COR-L47 (cell line): ENCODE measurements around the gene CHCHD6.
A peak's percentile ranks its signal among the peaks of the same experiment; 100 is the strongest.

Experiments
- DNase-seq: peaks from one replicate; lab custom pipeline; 2025; lab: John Stamatoyannopoulos, UW

The CHCHD6 gene

DNA sequence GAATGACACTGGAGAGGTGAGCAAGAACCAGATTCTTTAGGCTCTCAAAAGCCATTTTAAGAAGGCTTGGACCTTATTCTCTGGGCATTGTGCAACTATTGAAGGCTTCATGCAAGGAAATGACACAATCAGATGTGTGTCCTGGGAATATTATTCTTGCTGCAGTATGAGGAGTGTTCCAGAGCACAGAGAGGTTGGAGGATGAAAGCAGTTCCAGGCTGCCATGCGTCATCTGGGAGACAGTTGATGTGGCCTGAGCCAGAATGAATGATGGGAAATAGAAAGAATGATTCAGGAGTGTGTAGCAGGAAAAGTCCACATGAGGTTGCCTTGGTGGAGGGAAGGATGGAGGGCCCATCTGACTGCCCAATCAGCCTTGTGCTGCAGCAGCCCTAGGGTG lies 123.1 kb downstream of the CHCHD6 start:
- no peak for DNase-seq

DNA sequence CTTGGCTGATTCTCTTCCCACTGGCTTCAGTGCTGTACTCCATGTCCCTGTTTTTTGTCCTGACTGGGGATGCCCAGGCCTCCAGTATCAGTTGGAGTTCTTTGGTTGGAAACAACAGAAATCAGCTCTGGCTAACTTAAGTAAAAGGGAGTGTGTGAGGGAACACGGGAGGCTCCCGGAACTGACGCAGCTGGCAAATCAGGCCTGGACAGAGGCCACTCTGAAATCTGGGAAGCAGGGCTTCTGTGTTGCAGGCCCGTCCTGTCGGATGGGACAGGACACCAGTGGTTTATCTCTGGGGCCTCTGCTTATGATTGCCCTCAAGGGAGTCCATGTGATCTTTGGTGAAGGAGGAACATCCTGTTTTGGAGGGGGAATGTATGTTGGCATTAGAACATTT lies 124.3 kb downstream of the CHCHD6 start:
- no peak for DNase-seq

DNA sequence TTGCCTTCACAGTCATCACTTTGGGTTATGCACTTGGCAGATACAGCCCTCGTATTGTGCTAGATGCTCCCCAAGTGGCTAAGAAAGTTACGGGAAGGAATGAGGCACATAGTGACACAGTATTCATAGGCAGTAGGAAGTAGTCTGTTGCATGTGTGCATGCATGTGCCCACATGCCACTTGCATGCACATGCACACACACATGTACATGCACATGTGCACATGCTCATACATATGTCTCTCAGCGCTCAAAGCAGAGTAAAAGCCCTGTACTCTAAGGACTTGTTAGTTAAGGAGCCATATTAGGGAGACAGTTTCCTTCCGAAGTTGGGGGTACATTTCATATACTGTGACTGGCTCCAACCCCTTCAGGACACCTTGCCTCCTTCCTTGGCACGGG lies 128.9 kb downstream of the CHCHD6 start:
- DNase-seq = no peak

DNA sequence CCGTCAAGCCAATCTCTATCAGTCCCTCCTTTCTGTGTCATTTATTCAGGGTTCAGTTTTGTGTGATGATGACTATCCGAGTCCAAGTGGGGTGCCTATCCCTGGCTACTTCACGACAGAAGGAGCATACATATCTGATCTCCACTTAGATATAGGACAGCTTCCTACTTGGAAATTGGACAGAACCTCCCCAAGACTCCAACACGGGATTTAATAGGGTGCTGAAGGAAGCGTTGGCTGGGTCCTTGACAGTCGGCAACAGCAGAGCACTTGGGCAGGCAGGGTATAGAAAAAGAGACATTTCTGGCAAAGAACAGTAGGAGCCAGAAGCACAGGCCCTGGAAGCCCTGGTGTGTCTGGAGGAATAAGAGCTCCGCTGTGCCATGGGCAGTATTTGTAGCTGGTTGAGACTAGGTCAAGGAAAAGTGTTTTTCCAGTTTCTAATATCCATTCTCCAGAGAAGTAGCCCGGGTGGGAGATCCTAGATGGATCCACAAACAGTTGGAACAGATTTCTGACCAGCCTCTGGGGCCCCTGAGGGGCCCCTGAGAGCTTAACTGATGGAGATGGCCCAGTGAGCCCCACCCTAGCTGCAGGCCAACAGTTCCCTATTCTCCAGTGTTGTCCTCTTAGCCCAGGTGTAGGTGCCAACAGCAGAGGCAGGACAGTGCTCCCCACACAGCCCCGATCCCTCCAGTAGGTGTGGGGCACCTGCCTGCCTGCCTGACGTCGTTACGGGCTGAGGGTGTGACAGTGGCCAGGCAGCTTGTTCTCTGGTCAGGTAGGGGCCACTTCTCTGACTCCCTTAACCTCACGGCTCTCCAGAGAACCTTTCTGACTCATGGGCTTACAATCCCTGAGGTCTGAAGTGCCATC lies 130.8 kb downstream of the CHCHD6 start:
- no peak for DNase-seq

DNA sequence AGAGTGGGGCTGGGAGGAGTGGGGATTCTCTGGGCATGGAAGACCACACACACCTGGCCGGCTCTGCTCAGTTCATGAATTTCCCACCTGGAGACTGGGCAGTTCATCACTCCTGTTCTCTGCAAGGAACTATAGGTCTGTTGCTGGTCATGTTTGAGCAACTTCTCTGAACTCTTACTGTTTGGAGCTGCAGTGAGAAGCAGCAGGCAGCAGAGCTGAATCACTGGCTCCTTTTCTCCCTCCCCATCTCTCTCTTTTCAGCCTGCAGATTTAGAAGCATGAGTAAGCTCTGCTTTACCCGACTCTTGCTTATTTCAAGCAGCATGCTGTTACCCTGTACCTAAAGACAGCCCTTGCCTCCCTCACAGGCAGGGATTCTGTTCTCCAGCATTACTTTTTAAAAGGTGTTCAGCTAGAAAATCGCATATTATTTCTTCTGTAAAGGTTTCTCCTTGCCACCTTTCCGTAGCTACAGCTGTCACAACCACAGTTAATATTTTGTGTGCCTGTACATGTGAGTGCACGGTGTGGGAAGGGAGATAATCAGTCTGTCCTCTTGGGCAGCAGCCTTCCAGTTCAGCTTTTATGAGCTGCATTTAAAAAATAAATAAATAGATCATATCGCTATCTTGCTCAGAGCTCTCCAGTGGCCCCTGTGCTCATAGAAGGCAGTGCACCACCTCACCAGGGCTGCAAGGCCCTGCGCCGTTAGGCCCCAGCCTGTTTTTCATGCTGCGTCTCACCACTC lies 131.6 kb downstream of the CHCHD6 start:
- no peak for DNase-seq

DNA sequence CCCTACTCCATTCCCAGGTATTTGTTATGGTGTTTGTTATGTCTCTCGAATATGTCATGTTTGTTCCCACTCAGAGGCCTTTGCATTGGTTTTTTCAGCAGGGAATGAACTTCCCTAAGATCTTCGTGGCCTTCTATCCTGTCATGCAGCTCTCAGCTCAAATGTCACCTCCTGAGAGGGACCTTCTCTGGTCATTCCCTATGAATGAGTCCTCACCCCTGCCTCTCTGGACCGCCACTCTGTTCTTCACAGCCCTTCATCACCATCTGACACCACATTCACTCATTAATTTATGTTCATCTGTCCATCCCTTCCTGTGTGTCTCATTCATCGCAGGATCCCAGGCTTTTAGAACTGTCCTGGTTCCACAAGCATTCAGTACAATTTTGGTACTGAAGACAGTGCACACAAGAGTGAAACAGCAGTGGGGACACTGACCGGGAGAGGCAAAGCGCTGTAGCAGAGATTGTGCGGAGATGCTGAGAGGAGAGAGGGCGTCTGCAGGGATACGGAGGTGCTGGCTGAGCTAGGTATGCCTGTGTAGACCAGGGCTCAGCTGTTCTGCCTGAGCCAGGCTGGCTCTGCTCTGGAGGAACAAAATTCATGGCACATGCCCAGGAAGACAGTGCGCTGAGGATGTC lies 132.3 kb downstream of the CHCHD6 start:
- DNase-seq = no peak

DNA sequence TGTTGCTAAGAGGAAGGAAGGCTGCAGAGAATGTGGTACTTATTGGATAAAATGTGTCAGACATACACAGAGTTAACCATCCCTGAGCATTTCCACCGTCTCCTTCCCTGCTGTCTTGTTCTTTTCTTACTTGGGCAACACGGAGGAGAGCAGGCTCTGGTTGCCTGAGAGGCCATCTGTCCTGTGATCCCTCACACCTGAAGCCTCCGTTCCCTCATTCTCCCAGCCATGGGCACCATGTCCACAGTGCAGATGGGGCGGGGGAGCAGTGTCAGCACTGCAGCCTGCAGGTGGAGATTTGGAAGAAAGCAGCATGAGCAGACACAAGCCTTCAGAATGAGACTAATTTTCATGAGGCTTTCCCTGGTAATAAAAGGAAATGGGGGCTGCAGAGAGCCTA lies 133.7 kb downstream of the CHCHD6 start:
- no peak for DNase-seq

DNA sequence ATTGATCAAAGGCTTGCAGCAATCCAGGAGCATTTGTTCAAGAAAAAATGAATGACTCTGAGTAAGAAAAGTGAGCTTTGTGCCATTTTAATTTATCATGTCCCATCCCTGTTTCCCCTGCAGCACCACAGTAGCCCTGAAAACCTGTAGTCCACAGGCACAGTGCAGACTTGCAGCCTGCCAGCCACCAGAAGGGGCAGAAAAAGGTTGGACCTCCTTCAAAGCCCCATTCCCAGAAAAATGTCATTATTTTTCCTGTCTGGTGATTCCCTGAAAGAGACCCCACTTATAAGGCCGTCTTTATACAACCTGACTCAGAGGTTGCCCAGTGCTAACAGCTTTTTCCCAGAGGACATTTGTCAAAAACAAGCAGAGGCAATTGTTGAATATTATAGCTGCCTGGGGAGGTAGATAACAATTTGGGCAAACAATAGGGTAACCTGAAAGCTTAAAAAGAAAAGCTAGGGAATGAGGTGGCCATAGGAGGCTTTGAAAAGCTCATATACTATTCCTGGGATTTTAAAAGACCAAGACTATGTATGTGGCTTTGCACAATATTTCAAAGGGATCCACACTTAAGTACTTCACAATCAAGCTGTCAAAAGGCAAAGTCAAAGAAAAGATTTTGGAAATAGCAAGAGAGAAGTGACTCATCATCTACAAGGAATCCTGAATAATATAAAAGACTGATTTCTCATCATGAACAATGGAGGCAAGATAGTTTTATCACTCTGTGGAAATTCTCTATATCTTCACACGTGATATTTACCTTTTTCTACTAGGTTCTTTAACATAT lies 142.1 kb downstream of the CHCHD6 start:
- DNase-seq = peak; percentile 15

DNA sequence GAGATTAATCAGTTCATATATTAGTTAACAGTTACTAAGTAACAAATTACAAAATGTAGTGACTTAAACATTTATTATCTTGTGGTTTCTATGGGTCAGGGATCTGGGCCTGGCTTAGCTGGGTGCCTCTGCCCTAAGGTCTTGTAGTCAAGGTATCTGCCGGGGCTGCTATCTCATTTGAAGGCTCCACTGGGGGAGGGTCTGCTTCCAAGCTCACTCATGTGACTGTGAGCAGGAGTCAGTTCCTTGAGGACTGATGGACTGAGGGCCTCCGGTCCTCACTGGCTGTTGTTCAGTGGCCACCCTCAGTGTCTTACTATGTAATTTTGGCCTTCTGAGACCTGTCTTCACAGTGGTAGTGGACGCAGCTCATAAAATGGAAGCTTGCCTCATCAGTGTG lies 143.0 kb downstream of the CHCHD6 start:
- DNase-seq = no peak

DNA sequence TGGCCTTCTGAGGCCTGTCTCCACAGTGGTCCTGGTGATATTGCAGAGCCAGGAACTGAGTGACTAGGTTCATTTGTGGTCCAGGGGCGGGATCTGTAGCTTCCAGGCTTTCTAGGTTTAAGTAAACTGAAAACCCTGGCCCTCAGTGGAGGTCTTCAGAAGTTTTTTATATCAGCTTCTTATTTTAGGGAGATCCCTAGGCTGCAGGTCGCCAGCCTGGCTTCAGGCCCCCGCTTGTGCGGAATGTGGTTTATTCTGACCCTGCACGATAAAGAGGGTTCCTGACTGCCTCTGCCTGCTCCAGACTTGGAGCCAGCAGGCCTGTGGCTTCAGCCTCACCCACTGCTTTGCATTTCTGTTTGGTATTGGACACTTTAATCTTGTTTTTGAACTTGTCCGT lies 145.0 kb downstream of the CHCHD6 start:
- DNase-seq = no peak

DNA sequence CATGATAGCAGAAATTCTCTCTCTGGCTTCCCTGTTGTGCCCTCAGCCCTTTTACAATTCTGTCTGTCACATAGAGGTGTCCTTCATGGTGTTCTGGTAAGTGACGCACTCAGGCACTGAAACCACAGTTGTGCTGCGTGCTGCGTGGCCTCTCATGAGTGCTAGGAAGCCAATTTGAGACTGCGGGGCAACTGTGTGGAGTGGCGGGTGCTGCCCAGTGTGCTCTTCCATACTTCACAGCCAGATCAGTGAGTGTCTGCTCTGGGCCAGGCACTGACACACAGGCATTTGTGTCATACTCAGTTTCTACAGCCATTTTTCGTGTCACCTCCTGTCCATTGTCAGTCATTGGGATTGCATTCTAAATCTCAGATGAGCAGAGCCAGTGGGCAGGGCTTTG lies 145.7 kb downstream of the CHCHD6 start:
- DNase-seq = no peak

DNA sequence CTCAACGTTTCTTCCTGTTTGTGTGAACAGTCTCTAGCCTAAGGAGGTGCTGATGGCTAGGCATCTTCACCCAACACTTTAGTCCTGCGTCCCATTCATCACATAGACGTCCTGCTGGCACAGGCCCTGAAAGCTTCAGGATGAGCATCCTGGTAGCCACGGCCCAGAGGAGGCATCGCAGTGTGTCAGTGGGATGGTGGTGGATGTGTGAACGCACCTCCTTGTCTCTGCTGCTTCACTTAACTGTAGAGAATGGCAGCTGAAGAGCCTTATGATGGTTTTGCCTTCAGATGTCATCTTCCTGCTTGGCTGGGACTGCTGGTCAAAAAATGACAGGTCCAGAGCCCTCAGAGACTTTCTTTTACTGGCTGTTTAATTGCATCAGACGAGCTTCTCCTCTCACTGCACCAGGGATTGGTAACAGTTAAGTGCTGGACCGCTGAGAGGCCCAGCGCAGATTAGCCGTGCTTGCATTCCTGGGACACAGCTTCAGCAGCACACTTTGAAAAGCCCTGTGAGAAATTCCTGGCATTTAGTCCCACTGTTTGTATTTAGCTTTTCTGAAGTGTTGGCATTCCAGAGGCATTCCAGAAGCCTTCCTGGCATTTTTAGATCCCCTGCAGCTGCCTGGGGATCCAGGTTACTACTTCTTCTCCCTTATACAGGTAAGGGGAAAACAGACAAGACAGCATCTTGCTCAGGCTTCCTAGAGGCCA lies 146.5 kb downstream of the CHCHD6 start:
- no peak for DNase-seq

DNA sequence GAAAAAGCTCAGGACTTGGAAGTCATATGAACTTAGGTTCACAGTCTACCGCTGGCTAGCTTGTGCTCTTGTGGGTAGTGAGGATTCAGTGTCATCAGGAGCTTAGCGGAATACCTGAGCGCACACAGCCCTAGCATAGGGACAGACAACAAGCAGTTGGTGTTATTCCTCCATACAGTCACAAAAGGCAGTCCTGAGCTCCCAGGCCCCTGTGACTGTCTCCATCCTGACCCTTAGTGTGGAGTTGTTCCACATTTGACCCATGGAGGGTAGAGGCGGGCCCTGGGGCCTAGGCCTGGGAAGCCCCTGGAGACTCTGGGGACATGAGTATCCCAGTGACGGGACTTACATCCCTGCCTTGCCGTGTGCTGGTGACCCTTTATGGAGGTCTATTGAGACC lies 147.3 kb downstream of the CHCHD6 start:
- DNase-seq = no peak

DNA sequence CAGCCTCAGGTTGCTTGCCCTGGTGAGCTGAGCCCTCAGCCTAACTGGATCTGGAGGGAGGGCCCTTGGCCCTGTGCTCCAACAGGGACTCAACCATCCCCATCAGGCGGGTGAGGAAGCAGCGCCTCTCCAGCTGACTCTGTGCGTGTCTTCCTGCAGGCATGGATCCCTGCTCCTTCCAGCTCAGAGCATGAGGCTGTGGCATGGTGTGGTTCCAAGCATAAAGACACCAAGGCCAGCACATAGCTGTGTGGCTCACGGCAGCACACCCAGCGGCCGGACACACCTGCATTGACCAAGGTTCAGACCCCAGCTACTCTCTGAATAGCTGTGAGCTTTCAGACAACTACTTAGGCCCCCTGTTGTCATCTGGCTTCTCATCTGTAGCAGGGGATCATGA lies 147.9 kb downstream of the CHCHD6 start:
- DNase-seq = no peak

DNA sequence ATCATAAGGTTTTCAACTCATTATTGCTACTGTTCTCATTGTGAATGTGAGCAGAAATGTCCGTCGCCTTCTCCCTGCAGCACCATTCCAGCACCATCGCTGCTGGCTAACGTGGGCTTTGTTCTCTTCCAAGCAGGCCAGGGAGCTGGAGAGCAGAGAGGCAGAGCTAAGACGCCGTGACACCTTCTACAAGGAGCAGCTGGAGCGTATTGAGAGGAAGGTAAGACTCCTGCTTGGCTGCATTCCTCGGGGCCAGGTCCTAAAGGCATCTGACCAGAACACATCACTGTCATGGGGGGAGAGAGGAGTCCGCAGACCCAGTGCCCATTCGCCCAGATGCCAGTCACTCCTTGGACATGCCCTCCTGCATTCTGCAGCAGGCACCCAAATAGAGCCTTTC lies 148.5 kb downstream of the CHCHD6 start:
- no peak for DNase-seq

DNA sequence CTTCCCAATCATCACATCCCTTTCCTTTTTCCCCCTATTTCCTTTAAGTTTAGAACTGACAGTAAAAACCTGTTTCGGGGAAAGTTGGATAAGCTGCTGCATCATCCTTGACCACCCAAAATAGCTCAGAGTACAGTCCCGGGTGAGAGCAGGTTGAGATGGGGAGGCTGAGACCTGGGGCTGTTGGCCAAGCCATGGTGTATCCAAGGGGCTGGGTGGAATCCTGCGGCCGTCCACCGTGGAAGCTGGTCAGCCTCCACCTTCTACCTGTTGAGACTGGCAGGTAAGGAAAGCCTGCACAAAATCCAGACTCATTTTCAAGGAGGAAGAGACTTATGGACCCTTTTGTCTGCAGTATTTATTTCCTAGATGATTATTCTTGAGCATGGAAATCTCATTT lies 150.6 kb downstream of the CHCHD6 start:
- no peak for DNase-seq

DNA sequence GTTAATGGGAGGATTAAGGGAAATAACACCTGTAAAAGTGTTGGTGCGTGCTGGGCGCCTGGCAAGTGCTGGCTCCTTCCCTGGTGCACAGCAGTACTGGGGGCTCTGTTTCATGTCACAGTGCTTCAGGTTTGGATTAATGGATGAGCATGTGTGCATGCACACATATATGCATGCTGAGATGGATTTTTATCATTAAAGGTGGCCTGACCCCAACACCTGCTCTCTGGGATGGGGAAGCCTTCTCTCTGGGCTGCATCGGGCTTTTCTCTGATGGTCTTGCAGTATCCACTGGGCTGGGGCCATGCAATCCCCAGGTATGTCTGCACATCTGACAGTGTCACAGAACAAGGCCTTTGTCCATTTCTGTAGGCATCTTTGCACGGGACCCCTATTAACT lies 151.3 kb downstream of the CHCHD6 start:
- DNase-seq = no peak

DNA sequence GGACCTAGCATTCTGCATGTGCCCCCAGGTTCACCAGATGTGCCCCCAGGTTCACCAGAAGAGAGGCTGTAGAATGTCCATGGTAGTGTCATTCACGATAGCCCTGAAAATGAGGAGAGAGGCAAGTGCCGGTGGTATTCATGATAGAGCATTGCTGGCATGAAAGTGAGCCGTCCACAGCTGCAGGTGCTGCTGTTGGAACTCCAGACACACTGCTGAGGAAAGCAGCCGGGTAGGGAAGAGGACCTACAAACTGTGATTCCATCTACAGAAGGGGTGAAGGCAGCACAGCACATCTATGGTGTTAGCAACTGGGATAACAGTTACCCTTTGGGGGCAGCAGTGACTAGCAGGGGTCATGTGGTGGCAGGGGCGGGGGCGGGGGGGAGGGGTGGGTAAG lies 153.9 kb downstream of the CHCHD6 start:
- no peak for DNase-seq

DNA sequence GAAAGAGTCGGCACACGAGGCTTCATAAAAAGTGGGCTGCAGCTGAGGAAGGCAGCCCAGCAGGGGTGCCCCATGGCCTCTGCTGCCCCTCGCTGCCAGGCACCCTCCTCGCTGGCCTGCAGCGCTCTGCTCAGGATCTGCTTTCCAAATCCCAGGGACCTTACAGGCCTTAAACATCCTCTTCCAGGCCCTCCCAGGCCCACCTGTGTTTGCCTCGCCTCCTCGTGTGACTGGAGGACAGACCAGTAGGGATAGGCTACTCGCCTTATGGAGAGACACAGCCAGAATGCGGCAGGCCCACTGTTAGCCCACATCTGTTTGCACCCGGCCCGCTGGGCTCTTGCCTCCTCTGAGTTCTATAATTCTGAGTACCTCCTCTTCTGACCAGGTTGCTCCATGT lies 154.4 kb downstream of the CHCHD6 start:
- DNase-seq = no peak

DNA sequence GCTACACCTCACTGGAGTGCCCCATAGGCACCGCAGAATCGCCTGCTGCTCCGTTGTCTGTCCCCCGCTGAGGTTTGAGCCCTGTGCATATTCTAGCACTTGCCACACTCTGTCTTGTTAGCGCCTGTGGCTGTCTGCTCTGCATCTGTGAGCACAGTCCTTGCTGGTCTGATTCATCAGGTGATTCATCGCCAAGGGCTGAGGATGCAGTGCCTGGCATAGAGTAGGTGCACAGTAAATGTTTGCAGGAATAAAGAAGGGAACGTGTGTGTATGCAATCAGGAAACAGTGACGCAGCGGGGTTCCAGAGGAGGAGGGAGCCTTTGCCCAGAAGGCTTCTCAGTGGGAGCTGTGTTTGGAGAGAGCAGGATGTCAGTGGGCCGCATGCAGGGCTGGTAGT lies 154.8 kb downstream of the CHCHD6 start:
- DNase-seq = peak; percentile 98

DNA sequence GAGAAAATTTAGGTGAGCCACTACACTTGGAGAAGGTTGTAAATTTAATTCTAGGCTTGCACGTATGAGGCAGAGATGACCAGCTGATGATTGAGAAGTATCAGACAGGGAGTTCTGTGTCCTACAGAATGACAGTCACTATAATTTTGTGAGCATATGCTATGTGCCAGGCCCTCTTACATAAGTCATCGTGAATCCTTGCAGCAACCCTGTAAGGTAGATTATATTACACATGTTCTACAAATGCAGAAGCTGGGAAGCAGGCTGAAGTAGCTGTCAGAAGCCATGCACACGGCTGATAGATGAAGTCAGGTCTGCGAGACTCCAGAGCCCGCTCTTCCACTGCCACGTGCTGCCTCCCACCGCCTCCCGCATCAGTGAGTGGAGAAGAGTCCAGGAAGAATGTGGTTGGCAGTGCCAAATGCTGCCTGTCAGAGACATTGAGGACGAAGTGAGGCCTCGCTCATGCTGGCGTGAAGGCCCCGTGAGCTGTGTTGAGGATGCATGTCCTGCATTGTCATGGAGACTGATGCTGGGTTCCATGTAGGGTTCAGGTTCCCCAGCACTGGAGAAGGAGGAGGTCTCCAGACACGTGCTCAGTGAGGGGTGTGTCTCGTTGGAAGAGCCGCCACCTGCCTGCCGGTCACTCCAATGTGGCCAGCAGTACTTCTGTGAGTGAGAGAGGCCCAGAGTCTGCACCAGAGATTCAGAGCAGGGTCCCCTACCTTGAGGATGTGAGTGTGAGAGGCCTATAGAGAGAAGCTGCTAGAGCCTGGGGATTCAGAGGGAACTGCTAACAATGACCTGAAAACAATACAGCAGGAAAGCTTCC lies 155.6 kb downstream of the CHCHD6 start:
- DNase-seq = no peak
